Measurements from ENCODE around the gene ANKFY1. TPM values are rescaled to one million over a fixed set of nuclear protein-coding genes. Genes with fewer than 3 reads are reported as not detected.

Gene ANKFY1
- total RNA-seq, 2 donors from 2014 or later, result 17.9 to 40.5 TPM

- H3K36me3 ChIP-seq (replicated peaks in 1 of 2; ENCODE audit: insufficient read depth in 1 of 2, low read depth in 2 of 2), result no peaks in the 10 kb centered on the region
- ATAC-seq (no peak), DNase-seq (no peak)
- no peak overlapping the region for H3K27ac ChIP-seq
- intact Hi-C loops (cut with DNase I), result no loop called here
- no peaks in the 10 kb centered on the region for H3K4me1 ChIP-seq
- H3K4me3 ChIP-seq, result no peak overlapping the region
- WGBS, 2 donors, result 84 to 85% methylated on average over 15 to 16 of the region's 16 CpGs
- H3K9me3 ChIP-seq, result no peaks in the 10 kb centered on the region
- TF ChIP-seq POLR2A (IDR thresholded peaks at IDR 0.05), result no peak
- TF ChIP-seq, protein P1, sequence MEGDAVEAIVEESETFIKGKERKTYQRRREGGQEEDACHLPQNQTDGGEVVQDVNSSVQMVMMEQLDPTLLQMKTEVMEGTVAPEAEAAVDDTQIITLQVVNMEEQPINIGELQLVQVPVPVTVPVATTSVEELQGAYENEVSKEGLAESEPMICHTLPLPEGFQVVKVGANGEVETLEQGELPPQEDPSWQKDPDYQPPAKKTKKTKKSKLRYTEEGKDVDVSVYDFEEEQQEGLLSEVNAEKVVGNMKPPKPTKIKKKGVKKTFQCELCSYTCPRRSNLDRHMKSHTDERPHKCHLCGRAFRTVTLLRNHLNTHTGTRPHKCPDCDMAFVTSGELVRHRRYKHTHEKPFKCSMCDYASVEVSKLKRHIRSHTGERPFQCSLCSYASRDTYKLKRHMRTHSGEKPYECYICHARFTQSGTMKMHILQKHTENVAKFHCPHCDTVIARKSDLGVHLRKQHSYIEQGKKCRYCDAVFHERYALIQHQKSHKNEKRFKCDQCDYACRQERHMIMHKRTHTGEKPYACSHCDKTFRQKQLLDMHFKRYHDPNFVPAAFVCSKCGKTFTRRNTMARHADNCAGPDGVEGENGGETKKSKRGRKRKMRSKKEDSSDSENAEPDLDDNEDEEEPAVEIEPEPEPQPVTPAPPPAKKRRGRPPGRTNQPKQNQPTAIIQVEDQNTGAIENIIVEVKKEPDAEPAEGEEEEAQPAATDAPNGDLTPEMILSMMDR (IDR thresholded peaks at IDR 0.05), result no peak
- H3K27me3 ChIP-seq, result no peaks in the 10 kb centered on the region
Measured at GRCh38 chr17:4156750-4157381, 106.9 kb downstream of the ANKFY1 start.

GRCh38 chr17:4155980-4156620 lies 107.7 kb downstream of the ANKFY1 start:
- ATAC-seq (no peak), DNase-seq (no peak)
- no peak overlapping the region for H3K4me3 ChIP-seq
- no peaks in the 10 kb centered on the region for H3K9me3 ChIP-seq
- H3K27me3 ChIP-seq, result no peaks in the 10 kb centered on the region
- H3K36me3 ChIP-seq (replicated peaks in 1 of 2; ENCODE audit: insufficient read depth in 1 of 2, low read depth in 2 of 2), result no peaks in the 10 kb centered on the region
- H3K4me1 ChIP-seq, result no peaks in the 10 kb centered on the region
- no peak for TF ChIP-seq POLR2A (IDR thresholded peaks at IDR 0.05)
- intact Hi-C loops (cut with DNase I), result no loop called here
- 84 to 87% methylated on average over 8 to 10 of the region's 10 CpGs for WGBS, 2 donors
- H3K27ac ChIP-seq, result no peak overlapping the region

- ATAC-seq, result no peak
- H3K4me1 ChIP-seq, result no peaks in the 10 kb centered on the region
- H3K27me3 ChIP-seq, result no peaks in the 10 kb centered on the region
- TF ChIP-seq, protein P1 (IDR thresholded peaks at IDR 0.05), result no peak
- TF ChIP-seq POLR2A (IDR thresholded peaks at IDR 0.05), result no peak
- DNase-seq, result no peak
- 83 to 100% methylated on average over 2 to 3 of the region's 3 CpGs for WGBS, 2 donors
- H3K36me3 ChIP-seq (replicated peaks in 1 of 2; ENCODE audit: insufficient read depth in 1 of 2, low read depth in 2 of 2), result no peaks in the 10 kb centered on the region
- H3K4me3 ChIP-seq, result no peak overlapping the region
- no peaks in the 10 kb centered on the region for H3K9me3 ChIP-seq
- intact Hi-C loops (cut with DNase I), result no loop called here
- H3K27ac ChIP-seq, result no peak overlapping the region
Measured at GRCh38 chr17:4154201-4154600, 109.6 kb downstream of the ANKFY1 start.

DNA sequence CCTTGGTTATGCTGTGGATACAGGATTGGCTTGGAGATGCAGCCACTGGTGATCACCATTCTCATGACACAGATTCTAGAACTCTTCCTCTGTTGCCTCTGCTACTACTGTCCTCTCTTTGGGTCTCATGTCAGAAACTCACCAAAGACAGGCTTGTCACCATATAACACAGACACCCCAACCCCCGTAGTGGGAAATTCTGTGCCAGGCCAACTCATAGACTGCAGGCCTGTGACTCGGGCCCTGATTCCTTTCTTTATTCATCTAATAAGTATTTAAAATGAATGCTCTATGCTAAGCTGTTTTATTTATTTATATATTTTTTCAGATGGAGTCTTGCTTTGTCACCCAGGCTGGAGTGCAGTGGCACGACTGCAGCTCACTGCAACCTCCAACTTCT lies 111.3 kb downstream of the ANKFY1 start:
- no peak overlapping the region for H3K4me3 ChIP-seq
- TF ChIP-seq, protein P1 (IDR thresholded peaks at IDR 0.05), result no peak
- no peak for TF ChIP-seq POLR2A (IDR thresholded peaks at IDR 0.05)
- H3K27me3 ChIP-seq, result no peaks in the 10 kb centered on the region
- no peak overlapping the region for H3K27ac ChIP-seq
- DNase-seq (no peak), ATAC-seq (no peak)
- no peaks in the 10 kb centered on the region for H3K9me3 ChIP-seq
- intact Hi-C loops (cut with DNase I), result no loop called here
- no peaks in the 10 kb centered on the region for H3K36me3 ChIP-seq (replicated peaks in 1 of 2; ENCODE audit: insufficient read depth in 1 of 2, low read depth in 2 of 2)
- 63 to 82% methylated on average over 3 of the region's 3 CpGs for WGBS, 2 donors
- H3K4me1 ChIP-seq, result no peaks in the 10 kb centered on the region

GRCh38 chr17:4150096-4150495 lies 113.7 kb downstream of the ANKFY1 start:
- no peak for ATAC-seq
- Histone ChIP-seq H3K4me1 (no peaks in the 10 kb centered on the region), H3K27me3 (no peaks in the 10 kb centered on the region), H3K4me3 (no peak overlapping the region), H3K36me3 (replicated peaks in 1 of 2; ENCODE audit: insufficient read depth in 1 of 2, low read depth in 2 of 2) (no peaks in the 10 kb centered on the region), H3K27ac (no peak overlapping the region), H3K9me3 (no peaks in the 10 kb centered on the region)
- no peak for DNase-seq
- TF ChIP-seq, protein P1 (IDR thresholded peaks at IDR 0.05), result no peak
- no peak for TF ChIP-seq POLR2A (IDR thresholded peaks at IDR 0.05)
- 85 to 87% methylated on average over 6 of the region's 6 CpGs for WGBS, 2 donors
- intact Hi-C loops (cut with DNase I), result no loop called here

Measured in body of pancreas (tissue), 4 donors.